Neural cell (in vitro differentiated cells): Measurements from ENCODE around the gene HHIPL1. TPM values are rescaled to one million over a fixed set of nuclear protein-coding genes. Genes with fewer than 3 reads are reported as not detected.

Experiments used
- H2AFZ ChIP-seq: fragments of 200-600, 300-800 bp; sonication (generic), shearing (Covaris generic); 2 replicates; pipeline ENCODE4 v1.6.0; 2014; ENCODE audit warnings: low read depth, mild to moderate bottlenecking, antibody characterized with exemption, low read length, moderate library complexity
- H3F3A ChIP-seq: fragments of 200-600 bp; shearing (Covaris generic); 2 replicates; pipeline ENCODE4 v1.6.1; 2016; ENCODE audit warnings: mild to moderate bottlenecking, moderate library complexity, mixed read lengths, antibody characterized with exemption, low read length; ENCODE audit not compliant: insufficient read depth, poor library complexity, severe bottlenecking
- H3K27ac ChIP-seq: fragments of 200-600, 300-800 bp; sonication (generic), shearing (Covaris generic); 2 replicates; pipeline ENCODE4 v1.5.1; 2014; ENCODE audit warnings: mild to moderate bottlenecking, low read length, moderate library complexity
- H3K27me3 ChIP-seq: fragments of 300-800, 200-600 bp; sonication (generic), shearing (Covaris generic); 2 replicates; pipeline ENCODE4 v1.6.0; 2014; ENCODE audit warnings: mild to moderate bottlenecking, low read depth, low read length, moderate library complexity; ENCODE audit not compliant: insufficient read depth
- H3K36me3 ChIP-seq: fragments of 300-800, 200-600 bp; sonication (generic), shearing (Covaris generic); 2 replicates; pipeline ENCODE4 v1.5.1; 2014; ENCODE audit warnings: mild to moderate bottlenecking, antibody characterized with exemption, low read length, moderate library complexity; ENCODE audit not compliant: insufficient read depth
- H3K4me2 ChIP-seq: fragments of 300-800, 200-600 bp; sonication (generic), shearing (Covaris generic); 2 replicates; pipeline ENCODE4 v1.6.0; 2014; ENCODE audit warnings: mild to moderate bottlenecking, low read length
- H3K4me3 ChIP-seq: fragments of 300-800, 200-600 bp; sonication (generic), shearing (Covaris generic); 2 replicates; pipeline ENCODE4 v1.5.1; 2014; ENCODE audit warnings: mild to moderate bottlenecking, low read length, moderate library complexity
- H3K79me2 ChIP-seq: fragments of 200-600 bp; shearing (Covaris generic); replicated peaks from 2 replicates; pipeline ENCODE4 v1.6.0; 2014; ENCODE audit warnings: mild to moderate bottlenecking, low read length, moderate library complexity; ENCODE audit not compliant: insufficient read depth
- H3K9ac ChIP-seq: fragments of 300-800, 200-600 bp; sonication (generic), shearing (Covaris generic); 2 replicates; pipeline ENCODE4 v1.6.1; 2016; ENCODE audit warnings: mild to moderate bottlenecking, low read length, mixed read lengths
- H3K9me2 ChIP-seq: fragments of 200-600 bp; shearing (Covaris generic); 2 replicates; pipeline ENCODE4 v1.6.1; 2016; ENCODE audit warnings: mild to moderate bottlenecking, low read length, mixed read lengths; ENCODE audit not compliant: insufficient read depth
- H3K9me3 ChIP-seq: fragments of 200-600, 300-800 bp; sonication (generic), shearing (Covaris generic); 2 replicates; pipeline ENCODE4 v1.6.1; 2016; ENCODE audit warnings: mild to moderate bottlenecking, mixed run types, low read length, moderate library complexity, mixed read lengths
- H4K20me1 ChIP-seq: fragments of 200-600 bp; shearing (Covaris generic); 2 replicates; pipeline ENCODE4 v1.6.1; 2016; ENCODE audit warnings: mild to moderate bottlenecking, mixed run types; ENCODE audit not compliant: insufficient read depth
- CTCF ChIP-seq: fragments of 450-650 bp; IDR thresholded peaks from 2 replicates; pipeline ENCODE4 v1.5.1; 2014; ENCODE audit warnings: antibody characterized with exemption, mild to moderate bottlenecking, moderate library complexity; ENCODE audit not compliant: poor library complexity, severe bottlenecking
- EP300 ChIP-seq: fragments of 450-650 bp; conservative IDR thresholded peaks from 2 replicates; pipeline ENCODE4 v1.6.1; 2014; ENCODE audit warnings: antibody characterized with exemption, mild to moderate bottlenecking, moderate library complexity; ENCODE audit not compliant: poor library complexity, severe bottlenecking
- EZH2 ChIP-seq: fragments of 200-600, 300-800 bp; shearing (Covaris generic), sonication (generic); IDR thresholded peaks from 2 replicates; pipeline ENCODE4 v1.6.1; 2014; ENCODE audit warnings: antibody characterized with exemption, low read length, borderline replicate concordance, mild to moderate bottlenecking; ENCODE audit not compliant: insufficient read depth, poor library complexity, severe bottlenecking
- MXI1 ChIP-seq: fragments of 450-650 bp; conservative IDR thresholded peaks from 2 replicates; pipeline ENCODE4 v1.6.1; 2014; ENCODE audit warnings: antibody characterized with exemption, mild to moderate bottlenecking; ENCODE audit not compliant: poor library complexity, severe bottlenecking
- POLR2AphosphoS5 ChIP-seq: IDR thresholded peaks from 2 replicates; pipeline ENCODE4 v1.6.1; 2012
- RAD21 ChIP-seq: fragments of 450-650 bp; conservative IDR thresholded peaks from 2 replicates; pipeline ENCODE4 v1.6.1; 2014; ENCODE audit warnings: antibody characterized with exemption, mild to moderate bottlenecking, moderate library complexity
- SMC3 ChIP-seq: fragments of 450-650 bp; conservative IDR thresholded peaks from 2 replicates; pipeline ENCODE4 v1.6.1; 2014; ENCODE audit warnings: antibody characterized with exemption, mild to moderate bottlenecking, moderate library complexity; ENCODE audit not compliant: poor library complexity
- TAF1 ChIP-seq: IDR thresholded peaks from 2 replicates; pipeline ENCODE4 v1.6.1; 2012; ENCODE audit warnings: low read depth
- polyA plus RNA-seq: library from polyadenylated mRNA; depleted of rRNA; stranded (reverse); fragments of >200 nt; gene quantifications from 2 replicates; pipeline ENCODE4 v1.2.3, GENCODE V29; 2014
- TF ChIP-seq, protein P1 (sequence below): IDR thresholded peaks from 2 replicates; pipeline ENCODE4 v1.6.1; 2012; ENCODE audit warnings: borderline replicate concordance

HHIPL1 gene
- polyA plus RNA-seq, 1 donor from 2014 or later: 0.47 TPM

- no peaks in the 10 kb centered on the region for H3K27me3 ChIP-seq
- H3K79me2 ChIP-seq: peaks cover 62% of the 10 kb centered on the region
- no peak overlapping the region for H2AFZ ChIP-seq
- H3K36me3 ChIP-seq: no peaks in the 10 kb centered on the region
- H3K27ac ChIP-seq: no peak overlapping the region
- H4K20me1 ChIP-seq: peaks cover 22% of the 10 kb centered on the region
- no peaks in the 10 kb centered on the region for H3F3A ChIP-seq
- H3K9me3 ChIP-seq: no peaks in the 10 kb centered on the region
- no peaks in the 10 kb centered on the region for H3K9me2 ChIP-seq
- TF ChIP-seq SMC3: no peak
- no peak for TF ChIP-seq RAD21
- TF ChIP-seq, protein P1, sequence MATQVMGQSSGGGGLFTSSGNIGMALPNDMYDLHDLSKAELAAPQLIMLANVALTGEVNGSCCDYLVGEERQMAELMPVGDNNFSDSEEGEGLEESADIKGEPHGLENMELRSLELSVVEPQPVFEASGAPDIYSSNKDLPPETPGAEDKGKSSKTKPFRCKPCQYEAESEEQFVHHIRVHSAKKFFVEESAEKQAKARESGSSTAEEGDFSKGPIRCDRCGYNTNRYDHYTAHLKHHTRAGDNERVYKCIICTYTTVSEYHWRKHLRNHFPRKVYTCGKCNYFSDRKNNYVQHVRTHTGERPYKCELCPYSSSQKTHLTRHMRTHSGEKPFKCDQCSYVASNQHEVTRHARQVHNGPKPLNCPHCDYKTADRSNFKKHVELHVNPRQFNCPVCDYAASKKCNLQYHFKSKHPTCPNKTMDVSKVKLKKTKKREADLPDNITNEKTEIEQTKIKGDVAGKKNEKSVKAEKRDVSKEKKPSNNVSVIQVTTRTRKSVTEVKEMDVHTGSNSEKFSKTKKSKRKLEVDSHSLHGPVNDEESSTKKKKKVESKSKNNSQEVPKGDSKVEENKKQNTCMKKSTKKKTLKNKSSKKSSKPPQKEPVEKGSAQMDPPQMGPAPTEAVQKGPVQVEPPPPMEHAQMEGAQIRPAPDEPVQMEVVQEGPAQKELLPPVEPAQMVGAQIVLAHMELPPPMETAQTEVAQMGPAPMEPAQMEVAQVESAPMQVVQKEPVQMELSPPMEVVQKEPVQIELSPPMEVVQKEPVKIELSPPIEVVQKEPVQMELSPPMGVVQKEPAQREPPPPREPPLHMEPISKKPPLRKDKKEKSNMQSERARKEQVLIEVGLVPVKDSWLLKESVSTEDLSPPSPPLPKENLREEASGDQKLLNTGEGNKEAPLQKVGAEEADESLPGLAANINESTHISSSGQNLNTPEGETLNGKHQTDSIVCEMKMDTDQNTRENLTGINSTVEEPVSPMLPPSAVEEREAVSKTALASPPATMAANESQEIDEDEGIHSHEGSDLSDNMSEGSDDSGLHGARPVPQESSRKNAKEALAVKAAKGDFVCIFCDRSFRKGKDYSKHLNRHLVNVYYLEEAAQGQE: no peak
- no peak for TF ChIP-seq MXI1
- no peak for TF ChIP-seq TAF1
- TF ChIP-seq CTCF: no peak
- TF ChIP-seq POLR2AphosphoS5: no peak
- TF ChIP-seq EZH2: no peak
- TF ChIP-seq EP300: no peak
- no peak overlapping the region for H3K9ac ChIP-seq
- H3K4me3 ChIP-seq: no peak overlapping the region
- H3K4me2 ChIP-seq: no peak overlapping the region
These were observed 46.9 kb upstream of the HHIPL1 start for GRCh38 chr14:99597911-99598600.

GRCh38 chr14:99598774-99599173 is 46.2 kb upstream of the HHIPL1 start:
- Histone ChIP-seq H3K79me2 (peaks cover 62% of the 10 kb centered on the region), H3K9ac (no peak overlapping the region), H3K36me3 (no peaks in the 10 kb centered on the region), H4K20me1 (peaks cover 22% of the 10 kb centered on the region), H3K27me3 (no peaks in the 10 kb centered on the region), H3K4me2 (no peak overlapping the region), H3F3A (no peaks in the 10 kb centered on the region), H3K27ac (no peak overlapping the region), H2AFZ (no peak overlapping the region), H3K9me2 (no peaks in the 10 kb centered on the region), H3K9me3 (no peaks in the 10 kb centered on the region), H3K4me3 (no peak overlapping the region)
- TF ChIP-seq CTCF: no peak
- no peak for TF ChIP-seq RAD21
- TF ChIP-seq TAF1: no peak
